Neuronal stem cell (in vitro differentiated cells): ENCODE data around the gene ITIH6.
"Not testable (repeated sequence)": the region's sequence is repeated elsewhere in the genome, so short reads cannot be mapped to it uniquely, and the experiment has no call there.

ENCODE experiments used
- DNase-seq: peaks from one replicate; pipeline ENCODE4 v3.0.0-alpha.2; 2013; ENCODE audit warnings: low spot score
- H2AFZ ChIP-seq: one replicate; pipeline ENCODE4 v1.6.1; 2013; ENCODE audit warnings: mild to moderate bottlenecking, low read length, inconsistent platforms
- H2AK5ac ChIP-seq: 2 replicates; pipeline ENCODE4 v1.6.1; 2013; ENCODE audit warnings: low read depth, mild to moderate bottlenecking, inconsistent platforms, low read length, moderate library complexity, mixed read lengths
- H2BK120ac ChIP-seq: 2 replicates; pipeline ENCODE4 v1.6.1; 2013; ENCODE audit warnings: low read depth, mild to moderate bottlenecking, inconsistent platforms, low read length, moderate library complexity, mixed read lengths
- H2BK12ac ChIP-seq: one replicate; pipeline ENCODE4 v1.6.1; 2013; ENCODE audit warnings: low read length, inconsistent platforms
- H2BK15ac ChIP-seq: 2 replicates; pipeline ENCODE4 v1.6.1; 2013; ENCODE audit warnings: mild to moderate bottlenecking, low read length, inconsistent platforms, mixed read lengths
- H2BK5ac ChIP-seq: one replicate; pipeline ENCODE4 v1.6.1; 2013; ENCODE audit warnings: inconsistent platforms, mild to moderate bottlenecking, low read length, moderate library complexity
- H3K14ac ChIP-seq: one replicate; pipeline ENCODE4 v1.6.1; 2013; ENCODE audit warnings: low read length, inconsistent platforms
- H3K18ac ChIP-seq: 2 replicates; pipeline ENCODE4 v1.6.1; 2013; ENCODE audit warnings: low read length, inconsistent platforms
- H3K23ac ChIP-seq: 2 replicates; pipeline ENCODE4 v1.6.1; 2013; ENCODE audit warnings: low read depth, mild to moderate bottlenecking, mixed read lengths, low read length, inconsistent platforms; ENCODE audit not compliant: poor library complexity
- H3K27ac ChIP-seq: replicated peaks from 3 replicates; pipeline ENCODE4 v1.5.1; 2013; ENCODE audit warnings: low read length, inconsistent platforms
- H3K27me3 ChIP-seq, 3 experiments: 2 replicates each; pipeline ENCODE4 v1.6.1; 2013; ENCODE audit warnings: low read length in 3 of 3, mild to moderate bottlenecking in 2 of 3, inconsistent platforms in 1 of 3, low read depth in 1 of 3, mixed read lengths in 1 of 3, moderate library complexity in 1 of 3; ENCODE audit not compliant: control insufficient read depth in 3 of 3, insufficient read depth in 3 of 3
- H3K36me3 ChIP-seq, 2 donors: replicated peaks in 1 of 2; 2 replicates each; pipeline ENCODE4 v1.6.1; 2013; ENCODE audit warnings: low read length in 2 of 2; ENCODE audit not compliant: control insufficient read depth in 2 of 2, insufficient read depth in 2 of 2
- H3K4ac ChIP-seq: 2 replicates; pipeline ENCODE4 v1.6.1; 2013; ENCODE audit warnings: inconsistent platforms, mild to moderate bottlenecking, low read length, moderate library complexity
- H3K4me1 ChIP-seq, 2 donors: 1 replicate in 1 of 2; 2 replicates in 1 of 2; pipeline ENCODE4 v1.6.1; 2013; ENCODE audit warnings: low read length in 2 of 2, low read depth in 1 of 2; ENCODE audit not compliant: control insufficient read depth in 2 of 2, insufficient read depth in 1 of 2
- H3K4me2 ChIP-seq: one replicate; pipeline ENCODE4 v1.6.1; 2013; ENCODE audit warnings: mild to moderate bottlenecking, low read length, inconsistent platforms; ENCODE audit not compliant: insufficient read depth, poor library complexity, severe bottlenecking
- H3K4me3 ChIP-seq, 2 donors: 2 replicates each; pipeline ENCODE4 v1.5.1; 2013; ENCODE audit warnings: low read length in 2 of 2, mild to moderate bottlenecking in 2 of 2, inconsistent platforms in 1 of 2, moderate library complexity in 1 of 2
- H3K79me1 ChIP-seq: one replicate; pipeline ENCODE4 v1.6.1; 2013; ENCODE audit warnings: low read depth, mild to moderate bottlenecking, inconsistent platforms, low read length, moderate library complexity
- H3K9ac ChIP-seq: one replicate; pipeline ENCODE4 v1.6.1; 2013; ENCODE audit warnings: mild to moderate bottlenecking, low read depth, low read length, inconsistent platforms; ENCODE audit not compliant: poor library complexity
- H3K9me3 ChIP-seq, 2 donors: replicated peaks in 1 of 2; 2 replicates each; pipeline versions ENCODE3 to v1.6.1; 2013; ENCODE audit warnings: low read length in 2 of 2, mild to moderate bottlenecking in 2 of 2, inconsistent platforms in 1 of 2, low read depth in 1 of 2, mixed read lengths in 1 of 2, moderate library complexity in 1 of 2; ENCODE audit not compliant: control insufficient read depth in 2 of 2, insufficient read depth in 1 of 2
- H4K8ac ChIP-seq: one replicate; pipeline ENCODE4 v1.6.1; 2013; ENCODE audit warnings: low read depth, mild to moderate bottlenecking, inconsistent platforms, low read length, moderate library complexity
- H4K91ac ChIP-seq: one replicate; pipeline ENCODE4 v1.6.1; 2013; ENCODE audit warnings: low read length, low read depth, mild to moderate bottlenecking, inconsistent platforms; ENCODE audit not compliant: poor library complexity
- WGBS, 2 donors: extraction: QIAGEN DNeasy Blood & Tissue Kit; methylation state at CpG; one replicate each; pipeline ENCODE4 v1.1.7; 2013; ENCODE audit warnings: missing lambda C conversion rate in 2 of 2, mixed read lengths in 1 of 2; ENCODE audit not compliant: insufficient read length in 2 of 2, insufficient replicate concordance in 1 of 2; ENCODE audit errors: extremely low coverage in 2 of 2; 5-methylcytosine and 5-hydroxymethylcytosine counted together

Gene ITIH6

DNA sequence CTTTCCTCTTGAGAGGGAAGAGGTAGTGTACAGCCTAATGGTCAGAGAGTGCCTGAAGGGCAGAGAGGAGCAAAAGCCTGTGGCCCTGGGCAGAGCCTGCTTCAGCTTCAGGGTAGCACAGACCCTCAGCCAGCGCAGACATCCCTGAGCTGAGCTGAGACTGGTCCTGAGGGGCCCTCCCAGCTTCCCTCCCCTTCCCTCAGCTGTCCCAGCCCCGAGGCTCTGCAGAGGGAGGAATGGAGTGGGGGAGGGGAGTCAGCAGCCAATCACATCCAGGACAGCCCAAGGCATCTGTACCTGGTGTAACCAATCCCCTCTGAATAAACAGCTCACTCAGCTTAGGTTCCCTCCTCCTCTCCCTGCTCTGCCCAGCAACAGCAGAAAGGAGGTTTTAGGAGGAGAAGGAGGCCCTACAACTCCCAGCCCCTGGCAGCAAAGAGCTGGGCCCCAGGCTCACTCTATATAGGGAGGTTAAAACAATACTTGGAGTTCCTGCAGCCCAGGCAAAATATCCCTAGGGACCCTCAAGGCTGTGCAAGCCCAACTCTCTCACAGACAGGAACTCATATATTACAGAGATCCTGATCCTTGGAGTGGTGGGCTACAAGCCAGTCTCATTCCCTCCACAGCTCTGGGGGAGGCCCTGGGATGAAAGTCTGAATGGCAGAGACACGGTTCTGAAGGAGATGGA is 43.3 kb upstream of the ITIH6 start:
- not testable (repeated sequence) for H3K27me3 ChIP-seq, H4K8ac ChIP-seq, H3K23ac ChIP-seq, H2BK15ac ChIP-seq, H3K18ac ChIP-seq, H3K9ac ChIP-seq, H2BK120ac ChIP-seq, H3K79me1 ChIP-seq, H2BK12ac ChIP-seq, H3K9me3 ChIP-seq, H3K4me1 ChIP-seq, H2AK5ac ChIP-seq, H2BK5ac ChIP-seq, H3K14ac ChIP-seq, H3K4ac ChIP-seq, H4K91ac ChIP-seq, H3K36me3 ChIP-seq
- peak overlapping the region in 1 of 2 donors; percentile 25 for H3K4me3 ChIP-seq
- peak overlapping the region; percentile 82 for H2AFZ ChIP-seq
- peak overlapping the region; percentile 89 for H3K27ac ChIP-seq
- DNase-seq, result peak; percentile 11
- WGBS, 2 donors, result no CpG with 5 or more reads among the region's 3 CpGs
- H3K4me2 ChIP-seq, result peak overlapping the region; percentile 18

- H2BK15ac ChIP-seq, result no peak overlapping the region
- H3K4me3 ChIP-seq, result no peak overlapping the region
- H2AK5ac ChIP-seq, result no peak overlapping the region
- H4K8ac ChIP-seq, result no peak overlapping the region
- no peak overlapping the region for H2BK120ac ChIP-seq
- H3K14ac ChIP-seq, result no peak overlapping the region
- H3K36me3 ChIP-seq, result no peaks in the 10 kb centered on the region
- H3K9me3 ChIP-seq, result no peaks in the 10 kb centered on the region
- peaks cover 4 to 5% of the 10 kb centered on the region in 2 donors for H3K4me1 ChIP-seq
- H3K4me2 ChIP-seq, result no peak overlapping the region
- H4K91ac ChIP-seq, result no peak overlapping the region
- no peak overlapping the region for H3K23ac ChIP-seq
- no peak overlapping the region for H3K9ac ChIP-seq
- H3K27me3 ChIP-seq, result no peaks in the 10 kb centered on the region
- H3K4ac ChIP-seq, result no peak overlapping the region
- no peak overlapping the region for H2AFZ ChIP-seq
- no peak overlapping the region for H2BK12ac ChIP-seq
- DNase-seq, result no peak
- no peak overlapping the region for H2BK5ac ChIP-seq
- H3K79me1 ChIP-seq, result no peaks in the 10 kb centered on the region
- WGBS, 2 donors, result no CpG with 5 or more reads among the region's 3 CpGs
- no peak overlapping the region for H3K18ac ChIP-seq
- no peak overlapping the region for H3K27ac ChIP-seq
These were observed 40.5 kb upstream of the ITIH6 start for GRCh38 chrX:54838583-54838982.

DNA sequence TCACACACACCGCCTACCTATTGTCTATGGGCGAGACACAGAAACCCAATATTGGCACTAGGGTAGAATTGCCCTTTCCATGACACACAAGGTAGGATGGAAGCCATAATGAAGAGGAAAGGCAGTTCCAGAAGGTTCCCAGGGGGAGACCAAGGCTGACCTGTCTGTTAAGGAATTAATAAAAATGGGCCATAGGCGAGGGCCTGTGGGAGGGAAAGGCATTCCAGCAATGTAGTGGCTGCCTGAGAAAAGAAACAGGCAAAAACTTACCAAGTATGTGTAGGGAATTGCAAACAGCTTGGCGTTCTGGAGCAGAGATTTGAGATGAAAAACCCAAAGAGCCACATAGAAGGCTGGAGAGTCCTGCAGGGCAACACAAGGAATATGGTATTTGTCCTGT is 28.5 kb upstream of the ITIH6 start:
- Histone ChIP-seq H2BK15ac (no peak overlapping the region), H3K18ac (no peak overlapping the region), H3K4ac (no peak overlapping the region), H3K4me3 (no peak overlapping the region), H3K4me2 (no peak overlapping the region), H2AFZ (no peak overlapping the region), H2AK5ac (no peak overlapping the region), H3K27me3 (peaks cover 0 to 1% (median 0%) of the 10 kb centered on the region in 3 experiments), H3K79me1 (no peaks in the 10 kb centered on the region), H3K23ac (no peak overlapping the region), H4K8ac (no peak overlapping the region), H3K27ac (no peak overlapping the region), H3K9me3 (no peaks in the 10 kb centered on the region), H2BK5ac (no peak overlapping the region), H3K36me3 (no peaks in the 10 kb centered on the region), H3K4me1 (peaks cover 0 to 3% of the 10 kb centered on the region in 2 donors), H3K14ac (no peak overlapping the region), H4K91ac (no peak overlapping the region), H3K9ac (no peak overlapping the region), H2BK12ac (no peak overlapping the region), H2BK120ac (no peak overlapping the region)
- WGBS, 2 donors, result no CpG with 5 or more reads among the region's 4 CpGs
- no peak for DNase-seq

- WGBS, 2 donors, result no CpG with 5 or more reads among the region's 8 CpGs
- no peak overlapping the region for H3K9ac ChIP-seq
- no peak overlapping the region for H3K18ac ChIP-seq
- no peaks in the 10 kb centered on the region for H3K9me3 ChIP-seq
- no peak overlapping the region for H3K4me3 ChIP-seq
- no peak overlapping the region for H2BK120ac ChIP-seq
- no peak overlapping the region for H2BK5ac ChIP-seq
- no peak overlapping the region for H2BK15ac ChIP-seq
- H3K4ac ChIP-seq, result no peak overlapping the region
- no peaks in the 10 kb centered on the region for H3K79me1 ChIP-seq
- H3K27me3 ChIP-seq, result no peaks in the 10 kb centered on the region
- no peak overlapping the region for H4K8ac ChIP-seq
- no peak overlapping the region for H4K91ac ChIP-seq
- no peak overlapping the region for H2AFZ ChIP-seq
- H3K23ac ChIP-seq, result no peak overlapping the region
- H3K14ac ChIP-seq, result no peak overlapping the region
- no peaks in the 10 kb centered on the region for H3K36me3 ChIP-seq
- H3K27ac ChIP-seq, result no peak overlapping the region
- H2BK12ac ChIP-seq, result no peak overlapping the region
- H2AK5ac ChIP-seq, result no peak overlapping the region
- H3K4me2 ChIP-seq, result no peak overlapping the region
- H3K4me1 ChIP-seq, result peaks cover 0 to 3% of the 10 kb centered on the region in 2 donors
- no peak for DNase-seq
These were observed 27.8 kb upstream of the ITIH6 start for GRCh38 chrX:54825716-54826438.
